HL-60 (cell line): ENCODE measurements around the gene SDCBP2.

Source experiments
- DNase-seq, 2 experiments: peaks; one replicate each; pipeline ENCODE4 v3.0.0-alpha.2; 2010 to 2020; ENCODE audit warnings: low read depth in 1 of 2, low spot score in 1 of 2
- H3K27ac ChIP-seq: fragments of 250-450 bp; sonication (Bioruptor Pico); replicated peaks from 2 replicates; pipeline ENCODE4 v1.5.1; 2020; ENCODE audit warnings: mild to moderate bottlenecking, moderate library complexity
- H3K27me3 ChIP-seq: fragments of 250-450 bp; sonication (Bioruptor Pico); 2 replicates; pipeline ENCODE4 v1.5.1; 2021; ENCODE audit warnings: mild to moderate bottlenecking, moderate library complexity; ENCODE audit not compliant: insufficient read depth, poor library complexity, severe bottlenecking
- H3K4me3 ChIP-seq: replicated peaks from 2 replicates; pipeline ENCODE4 v1.5.1; 2011; ENCODE audit warnings: mild to moderate bottlenecking, control low read depth, low read length; ENCODE audit not compliant: insufficient read depth
- GABPA ChIP-seq: IDR thresholded peaks from 2 replicates; pipeline ENCODE4 v1.6.1; 2012; ENCODE audit warnings: low read depth
- POLR2AphosphoS5 ChIP-seq: IDR thresholded peaks from 2 replicates; pipeline ENCODE4 v1.6.1; 2012; ENCODE audit warnings: low read depth
- SPI1 ChIP-seq: IDR thresholded peaks from 2 replicates; pipeline ENCODE4 v1.6.1; 2012; ENCODE audit warnings: low read depth, mild to moderate bottlenecking, borderline replicate concordance
- TF ChIP-seq, protein P1 (sequence below): IDR thresholded peaks from 2 replicates; pipeline ENCODE4 v1.6.1; 2012; ENCODE audit warnings: low read depth; ENCODE audit not compliant: insufficient replicate concordance
- TF ChIP-seq, protein P2 (sequence below): IDR thresholded peaks from one replicate; pipeline ENCODE4 v1.5.1; 2011; ENCODE audit warnings: low read length, control low read depth, inconsistent platforms; ENCODE audit not compliant: insufficient read depth

SDCBP2 gene

DNA sequence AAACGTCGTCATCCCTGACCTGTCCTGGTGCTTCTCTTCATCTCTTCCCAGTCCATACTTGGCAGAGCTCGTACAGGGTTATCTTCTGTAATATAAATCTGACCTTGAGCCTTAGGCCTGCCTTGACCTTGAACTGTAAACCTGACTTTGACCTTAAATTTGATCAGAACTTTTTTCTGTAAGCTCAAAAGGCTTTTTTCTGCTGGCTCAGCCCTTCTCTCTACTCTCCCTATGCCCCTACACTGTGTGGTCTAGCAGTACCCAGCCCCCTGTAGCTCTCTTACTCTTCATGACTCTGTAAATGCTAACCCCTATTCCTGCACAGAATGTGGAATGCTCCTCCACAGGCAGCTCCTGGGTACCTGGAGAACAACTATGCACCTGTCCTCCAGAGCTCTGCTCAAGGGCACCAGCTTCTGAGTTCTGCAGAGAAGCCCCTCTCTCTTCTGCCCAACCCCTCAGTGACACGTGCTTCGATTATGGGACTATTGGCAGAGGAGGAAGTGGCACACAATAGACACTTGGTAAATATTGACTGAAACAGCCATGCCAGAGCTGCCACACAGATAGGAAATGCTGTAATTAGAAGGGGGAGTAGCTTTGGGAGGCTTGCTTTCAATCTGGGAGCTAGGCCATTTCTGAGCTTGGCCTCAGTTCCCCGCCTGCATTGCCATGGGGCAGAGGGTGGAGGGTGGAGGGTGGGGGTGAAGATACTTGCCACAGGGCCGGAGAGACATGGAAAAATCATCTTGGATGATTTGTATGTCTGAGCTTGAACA is 47.5 kb downstream of the SDCBP2 start:
- no peak for DNase-seq
- TF ChIP-seq GABPA: no peak
- TF ChIP-seq, protein P1, sequence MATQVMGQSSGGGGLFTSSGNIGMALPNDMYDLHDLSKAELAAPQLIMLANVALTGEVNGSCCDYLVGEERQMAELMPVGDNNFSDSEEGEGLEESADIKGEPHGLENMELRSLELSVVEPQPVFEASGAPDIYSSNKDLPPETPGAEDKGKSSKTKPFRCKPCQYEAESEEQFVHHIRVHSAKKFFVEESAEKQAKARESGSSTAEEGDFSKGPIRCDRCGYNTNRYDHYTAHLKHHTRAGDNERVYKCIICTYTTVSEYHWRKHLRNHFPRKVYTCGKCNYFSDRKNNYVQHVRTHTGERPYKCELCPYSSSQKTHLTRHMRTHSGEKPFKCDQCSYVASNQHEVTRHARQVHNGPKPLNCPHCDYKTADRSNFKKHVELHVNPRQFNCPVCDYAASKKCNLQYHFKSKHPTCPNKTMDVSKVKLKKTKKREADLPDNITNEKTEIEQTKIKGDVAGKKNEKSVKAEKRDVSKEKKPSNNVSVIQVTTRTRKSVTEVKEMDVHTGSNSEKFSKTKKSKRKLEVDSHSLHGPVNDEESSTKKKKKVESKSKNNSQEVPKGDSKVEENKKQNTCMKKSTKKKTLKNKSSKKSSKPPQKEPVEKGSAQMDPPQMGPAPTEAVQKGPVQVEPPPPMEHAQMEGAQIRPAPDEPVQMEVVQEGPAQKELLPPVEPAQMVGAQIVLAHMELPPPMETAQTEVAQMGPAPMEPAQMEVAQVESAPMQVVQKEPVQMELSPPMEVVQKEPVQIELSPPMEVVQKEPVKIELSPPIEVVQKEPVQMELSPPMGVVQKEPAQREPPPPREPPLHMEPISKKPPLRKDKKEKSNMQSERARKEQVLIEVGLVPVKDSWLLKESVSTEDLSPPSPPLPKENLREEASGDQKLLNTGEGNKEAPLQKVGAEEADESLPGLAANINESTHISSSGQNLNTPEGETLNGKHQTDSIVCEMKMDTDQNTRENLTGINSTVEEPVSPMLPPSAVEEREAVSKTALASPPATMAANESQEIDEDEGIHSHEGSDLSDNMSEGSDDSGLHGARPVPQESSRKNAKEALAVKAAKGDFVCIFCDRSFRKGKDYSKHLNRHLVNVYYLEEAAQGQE: no peak
- peak; percentile 71 for TF ChIP-seq SPI1
- Histone ChIP-seq H3K27ac (no peak overlapping the region), H3K27me3 (no peaks in the 10 kb centered on the region), H3K4me3 (no peak overlapping the region)

DNA sequence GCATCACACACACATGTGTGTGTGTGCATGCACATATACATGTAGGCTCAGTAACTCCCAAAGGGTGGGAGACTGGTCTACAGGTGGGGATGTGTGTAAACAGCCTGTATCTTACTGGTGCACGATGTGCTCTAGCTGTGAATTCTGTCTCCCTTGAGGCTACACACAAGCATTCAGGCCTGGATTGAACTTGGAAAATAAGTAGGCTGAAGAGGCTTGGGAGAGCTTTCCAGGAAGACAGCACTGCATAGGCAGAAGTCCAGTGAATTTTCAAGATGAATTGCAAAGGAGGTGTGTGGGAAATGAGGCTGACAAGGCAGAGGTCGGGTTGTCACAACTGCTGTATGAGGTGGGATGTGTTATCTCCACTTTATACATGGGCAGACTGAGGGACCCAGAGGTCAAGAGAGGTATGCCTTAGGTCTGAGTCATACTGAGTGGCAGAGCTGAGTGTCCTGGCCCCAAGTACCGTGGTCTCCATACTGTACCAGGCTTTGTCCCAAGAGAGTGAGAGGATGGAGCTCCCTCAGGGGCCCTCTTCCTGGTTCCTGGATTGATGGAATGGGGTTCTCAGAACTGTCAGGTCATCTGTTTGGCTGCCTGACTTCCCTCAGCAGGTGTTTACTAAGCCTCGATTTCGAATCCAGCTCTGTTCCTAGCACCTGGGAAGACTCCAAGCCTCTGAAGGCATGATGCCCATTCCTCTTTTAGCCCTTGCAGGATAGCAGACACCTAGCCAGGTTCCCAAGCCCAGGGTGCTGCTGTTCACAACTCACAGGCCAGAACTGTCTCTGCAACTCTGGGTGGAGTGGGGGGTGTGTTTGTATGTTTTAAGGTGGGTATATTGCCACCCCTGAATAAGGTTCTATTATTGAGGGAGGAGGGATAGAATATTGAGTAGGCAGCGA is 48.5 kb downstream of the SDCBP2 start:
- H3K4me3 ChIP-seq: no peak overlapping the region
- H3K27me3 ChIP-seq: no peaks in the 10 kb centered on the region
- no peak for DNase-seq
- H3K27ac ChIP-seq: no peak overlapping the region
- TF ChIP-seq GABPA (no peak), SPI1 (no peak), POLR2AphosphoS5 (no peak)
- TF ChIP-seq, protein P2, sequence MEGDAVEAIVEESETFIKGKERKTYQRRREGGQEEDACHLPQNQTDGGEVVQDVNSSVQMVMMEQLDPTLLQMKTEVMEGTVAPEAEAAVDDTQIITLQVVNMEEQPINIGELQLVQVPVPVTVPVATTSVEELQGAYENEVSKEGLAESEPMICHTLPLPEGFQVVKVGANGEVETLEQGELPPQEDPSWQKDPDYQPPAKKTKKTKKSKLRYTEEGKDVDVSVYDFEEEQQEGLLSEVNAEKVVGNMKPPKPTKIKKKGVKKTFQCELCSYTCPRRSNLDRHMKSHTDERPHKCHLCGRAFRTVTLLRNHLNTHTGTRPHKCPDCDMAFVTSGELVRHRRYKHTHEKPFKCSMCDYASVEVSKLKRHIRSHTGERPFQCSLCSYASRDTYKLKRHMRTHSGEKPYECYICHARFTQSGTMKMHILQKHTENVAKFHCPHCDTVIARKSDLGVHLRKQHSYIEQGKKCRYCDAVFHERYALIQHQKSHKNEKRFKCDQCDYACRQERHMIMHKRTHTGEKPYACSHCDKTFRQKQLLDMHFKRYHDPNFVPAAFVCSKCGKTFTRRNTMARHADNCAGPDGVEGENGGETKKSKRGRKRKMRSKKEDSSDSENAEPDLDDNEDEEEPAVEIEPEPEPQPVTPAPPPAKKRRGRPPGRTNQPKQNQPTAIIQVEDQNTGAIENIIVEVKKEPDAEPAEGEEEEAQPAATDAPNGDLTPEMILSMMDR: no peak
- TF ChIP-seq, protein P1: no peak

DNA sequence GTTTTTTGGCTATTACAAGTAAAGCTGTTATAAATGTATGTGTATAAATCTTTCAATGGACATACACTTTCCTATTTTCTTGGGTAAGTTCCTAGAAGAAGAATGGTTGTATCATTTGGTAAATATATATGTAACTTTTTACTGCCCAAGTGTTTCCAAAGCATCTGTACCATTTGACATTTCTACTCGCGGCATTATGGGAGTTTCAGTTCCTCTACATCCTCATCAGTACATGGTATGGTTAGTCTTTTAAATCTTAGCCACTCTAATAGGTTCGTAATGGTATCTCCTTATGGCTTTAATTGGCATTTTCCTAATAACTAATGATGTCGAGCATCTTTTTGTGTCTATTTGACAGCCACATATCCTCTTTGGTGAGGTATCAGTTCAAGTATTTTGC is 49.9 kb downstream of the SDCBP2 start:
- Histone ChIP-seq H3K27me3 (no peaks in the 10 kb centered on the region), H3K27ac (no peak overlapping the region), H3K4me3 (no peak overlapping the region)
- no peak for DNase-seq
- TF ChIP-seq POLR2AphosphoS5: no peak
- TF ChIP-seq, protein P1: no peak
- TF ChIP-seq GABPA: no peak
- TF ChIP-seq SPI1: no peak
